HG02588 (cell line): ENCODE data around the gene NPHP4.
"Not testable (repeated sequence)": the region's sequence is repeated elsewhere in the genome, so short reads cannot be mapped to it uniquely, and the experiment has no call there.

ENCODE experiments used
- ATAC-seq: cut with Tn5 transposase; IDR thresholded peaks from one replicate; pipeline ENCODE4 v1.9.1; 2021; ENCODE audit warnings: mild to moderate bottlenecking, moderate library complexity; ENCODE audit not compliant: unreplicated experiment

The NPHP4 gene

GRCh38 chr1:5898266-5898665 lies 94.0 kb downstream of the NPHP4 start:
- no peak for ATAC-seq

- ATAC-seq: no peak
These were observed 95.2 kb downstream of the NPHP4 start for GRCh38 chr1:5896706-5897660.

- ATAC-seq: no peak
These were observed 96.5 kb downstream of the NPHP4 start for GRCh38 chr1:5895446-5896406.

GRCh38 chr1:5893699-5894278 lies 98.4 kb downstream of the NPHP4 start:
- not testable (repeated sequence) for ATAC-seq

- no peak for ATAC-seq
These were observed 99.9 kb downstream of the NPHP4 start for GRCh38 chr1:5892329-5892728.

GRCh38 chr1:5891736-5892135 lies 100.5 kb downstream of the NPHP4 start:
- no peak for ATAC-seq

GRCh38 chr1:5891137-5891536 lies 101.1 kb downstream of the NPHP4 start:
- ATAC-seq: no peak

GRCh38 chr1:5890346-5891106 lies 101.7 kb downstream of the NPHP4 start:
- ATAC-seq: no peak

GRCh38 chr1:5889901-5890300 lies 102.3 kb downstream of the NPHP4 start:
- ATAC-seq: no peak

- no peak for ATAC-seq
These were observed 102.8 kb downstream of the NPHP4 start for GRCh38 chr1:5889462-5889861.

- ATAC-seq: no peak
These were observed 103.5 kb downstream of the NPHP4 start for GRCh38 chr1:5888606-5889211.

GRCh38 chr1:5887971-5888361 lies 104.3 kb downstream of the NPHP4 start:
- no peak for ATAC-seq

GRCh38 chr1:5887349-5887970 lies 104.8 kb downstream of the NPHP4 start:
- no peak for ATAC-seq

- ATAC-seq: no peak
These were observed 105.5 kb downstream of the NPHP4 start for GRCh38 chr1:5886541-5887348.

GRCh38 chr1:5886140-5886483 lies 106.1 kb downstream of the NPHP4 start:
- ATAC-seq: no peak

- ATAC-seq: no peak
These were observed 106.6 kb downstream of the NPHP4 start for GRCh38 chr1:5885471-5886139.

GRCh38 chr1:5884110-5884509 lies 108.1 kb downstream of the NPHP4 start:
- ATAC-seq: no peak
